ENCODE results near the gene SOX14.

Gene SOX14

GRCh38 chr3:137812023-137812422 is 47.9 kb downstream of the SOX14 start:
- no peaks in the 10 kb centered on the region for H3K36me3 ChIP-seq (ENCODE audit: control insufficient read depth, low read length)
- no peaks in the 10 kb centered on the region for H3F3A ChIP-seq (ENCODE audit: control insufficient read depth, insufficient read depth)
- no peaks in the 10 kb centered on the region for H3K79me2 ChIP-seq (ENCODE audit: control insufficient read depth, low read length)
- H3K4me2 ChIP-seq (ENCODE audit: low read length) = no peak overlapping the region
- no peaks in the 10 kb centered on the region for H3K9me2 ChIP-seq (replicated peaks; ENCODE audit: control insufficient read depth, low read length)
- H3K27me3 ChIP-seq (ENCODE audit: control insufficient read depth, low read length) = no peaks in the 10 kb centered on the region
- H3K4me3 ChIP-seq (ENCODE audit: low read length) = no peak overlapping the region
- no peaks in the 10 kb centered on the region for H4K20me1 ChIP-seq (ENCODE audit: control insufficient read depth, insufficient read depth, low read depth, low read length)
- H3K27ac ChIP-seq (ENCODE audit: low read depth, low read length) = no peak overlapping the region
- no peaks in the 10 kb centered on the region for H3K9me3 ChIP-seq (ENCODE audit: control insufficient read depth, insufficient read depth, low read length)
- no peaks in the 10 kb centered on the region for H3K4me1 ChIP-seq (ENCODE audit: control insufficient read depth, low read length)
- TF ChIP-seq CTCF (IDR thresholded peaks at IDR 0.05; ENCODE audit: low read depth, low read length, poor library complexity, severe bottlenecking) (no peak), EZH2phosphoT487 (IDR thresholded peaks at IDR 0.05; ENCODE audit: borderline replicate concordance, low read length) (no peak)

- Histone ChIP-seq H3K79me2 (ENCODE audit: control insufficient read depth, low read length) (no peaks in the 10 kb centered on the region), H3K4me1 (ENCODE audit: control insufficient read depth, low read length) (no peaks in the 10 kb centered on the region), H3K36me3 (ENCODE audit: control insufficient read depth, low read length) (no peaks in the 10 kb centered on the region), H3K9me3 (ENCODE audit: control insufficient read depth, insufficient read depth, low read length) (no peaks in the 10 kb centered on the region), H3F3A (ENCODE audit: control insufficient read depth, insufficient read depth) (no peaks in the 10 kb centered on the region), H3K9me2 (replicated peaks; ENCODE audit: control insufficient read depth, low read length) (no peaks in the 10 kb centered on the region), H3K27ac (ENCODE audit: low read depth, low read length) (no peak overlapping the region), H3K4me3 (ENCODE audit: low read length) (no peak overlapping the region), H3K27me3 (ENCODE audit: control insufficient read depth, low read length) (no peaks in the 10 kb centered on the region), H3K4me2 (ENCODE audit: low read length) (no peak overlapping the region), H4K20me1 (ENCODE audit: control insufficient read depth, insufficient read depth, low read depth, low read length) (no peaks in the 10 kb centered on the region)
- TF ChIP-seq CTCF (IDR thresholded peaks at IDR 0.05; ENCODE audit: low read depth, low read length, poor library complexity, severe bottlenecking) (no peak), EZH2phosphoT487 (IDR thresholded peaks at IDR 0.05; ENCODE audit: borderline replicate concordance, low read length) (no peak)
Observed at GRCh38 chr3:137815251-137815650, 51.1 kb downstream of the SOX14 start.

Data from DOHH2 (cell line).